Fibroblast of lung (primary cell): Measurements from ENCODE around the gene PHIP. TPM values are rescaled to one million over a fixed set of nuclear protein-coding genes. Genes with fewer than 3 reads are reported as not detected.
A peak's percentile ranks its signal among the peaks of the same experiment; 100 is the strongest.

Source experiments
- DNase-seq, 2 donors: peaks; one replicate each; pipeline versions ENCODE4 v3.0.0 to v3.0.0-alpha.2; 2010; ENCODE audit warnings: low read depth in 2 of 2
- H2AFZ ChIP-seq: 2 replicates; pipeline ENCODE4 v1.5.1; 2012; ENCODE audit warnings: low read length, control low read depth, inconsistent platforms
- H3K27ac ChIP-seq: 2 replicates; pipeline ENCODE4 v1.5.1; 2011; ENCODE audit warnings: low read length, control low read depth; ENCODE audit not compliant: insufficient read depth
- H3K27me3 ChIP-seq: 2 replicates; pipeline ENCODE4 v1.5.1; 2011; ENCODE audit warnings: mild to moderate bottlenecking, low read length; ENCODE audit not compliant: control insufficient read depth, insufficient read depth
- H3K36me3 ChIP-seq: 2 replicates; pipeline ENCODE4 v1.5.1; 2011; ENCODE audit warnings: low read length; ENCODE audit not compliant: control insufficient read depth, insufficient read depth
- H3K4me1 ChIP-seq: 2 replicates; pipeline ENCODE4 v1.5.1; 2011; ENCODE audit warnings: low read length; ENCODE audit not compliant: control insufficient read depth, insufficient read depth; ENCODE audit errors: extremely low read depth
- H3K4me2 ChIP-seq: 2 replicates; pipeline ENCODE4 v1.5.1; 2011; ENCODE audit warnings: low read length, control low read depth; ENCODE audit not compliant: insufficient read depth; ENCODE audit errors: extremely low read depth
- H3K4me3 ChIP-seq, 4 experiments: fragments of 200-600 bp in 1 of 4; sonication (generic) in 1 of 4; replicated peaks in 1 of 4; 2 replicates each; pipeline ENCODE4 v1.5.1; 2011 to 2016; ENCODE audit warnings: low read length in 4 of 4, low read depth in 3 of 4, mild to moderate bottlenecking in 3 of 4, control low read depth in 2 of 4, inconsistent platforms in 1 of 4, mixed read lengths in 1 of 4; ENCODE audit not compliant: insufficient read depth in 1 of 4; ENCODE audit errors: control extremely low read depth in 1 of 4
- H3K79me2 ChIP-seq: 2 replicates; pipeline ENCODE4 v1.5.1; 2012; ENCODE audit warnings: mild to moderate bottlenecking, low read length, inconsistent platforms; ENCODE audit not compliant: control insufficient read depth, insufficient read depth
- H3K9ac ChIP-seq: 2 replicates; pipeline ENCODE4 v1.5.1; 2011; ENCODE audit warnings: mild to moderate bottlenecking, low read length, control low read depth; ENCODE audit not compliant: insufficient read depth
- H3K9me3 ChIP-seq: 2 replicates; pipeline ENCODE4 v1.5.1; 2012; ENCODE audit warnings: low read depth, low read length; ENCODE audit not compliant: control insufficient read depth, insufficient read depth
- H4K20me1 ChIP-seq: 2 replicates; pipeline ENCODE4 v1.5.1; 2011; ENCODE audit warnings: low read length; ENCODE audit not compliant: control insufficient read depth, insufficient read depth; ENCODE audit errors: extremely low read depth
- EZH2 ChIP-seq: IDR thresholded peaks from 2 replicates; pipeline ENCODE4 v1.5.1; 2012; ENCODE audit warnings: low read length, control low read depth, mild to moderate bottlenecking; ENCODE audit errors: missing control alignments
- polyA plus RNA-seq, 2 donors: library from polyadenylated mRNA; depleted of rRNA in 1 of 2; stranded (reverse) in 1 of 2; unstranded in 1 of 2; fragments of >200 nt; gene quantifications; 2 replicates each; pipeline ENCODE4 v1.2.1, GENCODE V29; 2011 to 2012; ENCODE audit warnings: missing spikeins in 1 of 2
- total RNA-seq: library from RNA; depleted of rRNA; stranded (reverse); fragments of >200 nt; gene quantifications from 2 replicates; pipeline ENCODE4 v1.2.1, GENCODE V29; 2014
- TF ChIP-seq, protein P1 (sequence below), 2 donors: IDR thresholded peaks in 1 of 2; conservative IDR thresholded peaks in 1 of 2; 1 replicate in 1 of 2; 2 replicates in 1 of 2; pipeline ENCODE4 v1.5.1; 2011 to 2012; ENCODE audit warnings: low read length in 2 of 2, control low read depth in 1 of 2, inconsistent platforms in 1 of 2, low read depth in 1 of 2, mild to moderate bottlenecking in 1 of 2

Gene PHIP
- total and polyA plus RNA-seq, 2 donors (not counting 1 experiment from before 2014, with no cell fraction given), result 6.7 to 26.1 TPM

DNA sequence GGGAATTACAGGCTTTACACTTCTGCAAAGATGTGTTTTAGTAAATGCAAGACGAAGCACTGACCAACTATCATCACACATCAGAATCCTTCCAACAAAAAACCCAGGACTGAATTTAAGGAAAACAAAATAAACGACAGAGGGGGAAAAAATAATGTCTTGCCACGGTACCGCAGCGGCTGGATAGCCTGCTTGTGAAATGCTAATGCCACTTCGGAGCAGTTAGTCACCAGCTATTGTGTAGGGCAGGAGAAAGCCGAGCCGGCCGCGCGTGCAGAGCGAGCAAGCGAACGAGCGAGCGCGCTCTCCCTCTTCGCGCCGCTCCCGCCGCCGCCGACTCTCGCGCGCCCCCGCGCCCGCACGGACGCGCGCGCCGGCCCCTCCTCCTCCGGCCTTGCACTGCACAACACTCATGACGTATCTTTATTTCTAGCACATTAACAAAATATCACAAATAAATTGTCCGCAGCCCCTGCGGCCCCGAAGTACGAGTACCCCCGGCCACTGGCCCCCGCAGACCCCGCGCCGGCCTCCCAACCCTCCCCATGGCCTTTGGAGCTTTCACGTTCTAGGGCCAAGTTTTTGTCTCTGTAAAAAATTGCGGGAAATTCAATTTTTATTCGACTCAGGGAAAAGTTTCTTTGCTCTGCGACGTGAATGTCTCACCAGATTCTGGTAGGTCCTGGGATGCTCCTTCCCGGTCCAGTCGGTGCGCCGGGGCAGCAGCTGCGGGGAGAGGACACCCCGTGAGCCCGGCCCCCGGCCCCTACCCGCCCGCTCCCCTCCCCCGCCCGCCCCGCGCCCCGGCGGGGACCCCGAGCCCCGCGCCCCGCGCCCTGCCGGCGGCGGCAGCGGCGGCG is 1.0 kb downstream of the PHIP start:
- TF ChIP-seq, protein P1, sequence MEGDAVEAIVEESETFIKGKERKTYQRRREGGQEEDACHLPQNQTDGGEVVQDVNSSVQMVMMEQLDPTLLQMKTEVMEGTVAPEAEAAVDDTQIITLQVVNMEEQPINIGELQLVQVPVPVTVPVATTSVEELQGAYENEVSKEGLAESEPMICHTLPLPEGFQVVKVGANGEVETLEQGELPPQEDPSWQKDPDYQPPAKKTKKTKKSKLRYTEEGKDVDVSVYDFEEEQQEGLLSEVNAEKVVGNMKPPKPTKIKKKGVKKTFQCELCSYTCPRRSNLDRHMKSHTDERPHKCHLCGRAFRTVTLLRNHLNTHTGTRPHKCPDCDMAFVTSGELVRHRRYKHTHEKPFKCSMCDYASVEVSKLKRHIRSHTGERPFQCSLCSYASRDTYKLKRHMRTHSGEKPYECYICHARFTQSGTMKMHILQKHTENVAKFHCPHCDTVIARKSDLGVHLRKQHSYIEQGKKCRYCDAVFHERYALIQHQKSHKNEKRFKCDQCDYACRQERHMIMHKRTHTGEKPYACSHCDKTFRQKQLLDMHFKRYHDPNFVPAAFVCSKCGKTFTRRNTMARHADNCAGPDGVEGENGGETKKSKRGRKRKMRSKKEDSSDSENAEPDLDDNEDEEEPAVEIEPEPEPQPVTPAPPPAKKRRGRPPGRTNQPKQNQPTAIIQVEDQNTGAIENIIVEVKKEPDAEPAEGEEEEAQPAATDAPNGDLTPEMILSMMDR (conservative IDR thresholded peaks at IDR 0.05 in 1 of 2, IDR thresholded peaks at IDR 0.05 in 1 of 2; ENCODE audit: low read depth in 1 of 2, low read length in 2 of 2), result no peak
- no peak for TF ChIP-seq EZH2
- no peaks in the 10 kb centered on the region for H3K27me3 ChIP-seq
- no peak overlapping the region for H2AFZ ChIP-seq

DNA sequence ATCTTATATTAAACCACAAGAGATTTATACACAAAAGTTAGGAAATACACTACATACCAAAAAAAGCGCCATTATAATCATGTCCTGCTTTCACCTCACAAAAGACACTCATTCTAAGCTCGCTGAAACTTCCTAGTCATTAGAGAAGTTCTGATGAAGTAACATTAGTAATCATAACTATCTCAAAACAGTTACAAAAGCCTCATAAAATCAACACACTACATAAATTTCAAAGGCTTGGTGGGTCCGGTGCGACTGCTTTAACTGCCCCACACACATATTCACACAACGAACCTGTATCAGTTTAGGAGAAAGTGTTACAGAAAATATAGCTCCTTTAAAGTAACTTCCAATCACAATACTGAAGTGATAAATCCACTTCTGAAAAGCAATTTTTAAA is 1.9 kb downstream of the PHIP start:
- Histone ChIP-seq H3K79me2 (peaks cover 45% of the 10 kb centered on the region), H4K20me1 (no peaks in the 10 kb centered on the region), H3K9ac (no peak overlapping the region), H3K4me1 (peaks cover 2% of the 10 kb centered on the region), H3K4me3 (peak overlapping the region; percentile 58 to 90 (median 76)), H3K27ac (peak overlapping the region; percentile 75), H3K27me3 (no peaks in the 10 kb centered on the region), H2AFZ (peak overlapping the region; percentile 6), H3K36me3 (no peaks in the 10 kb centered on the region), H3K4me2 (peak overlapping the region; percentile 90), H3K9me3 (no peaks in the 10 kb centered on the region)
- peak; percentile 17 to 28 for DNase-seq
- no peak for TF ChIP-seq EZH2
- TF ChIP-seq, protein P1 (conservative IDR thresholded peaks at IDR 0.05 in 1 of 2, IDR thresholded peaks at IDR 0.05 in 1 of 2; ENCODE audit: low read depth in 1 of 2, low read length in 2 of 2), result no peak

More for the DNA sequence above, 1.0 kb downstream of the PHIP start:
- DNase-seq, result peak; percentile 95
- Histone ChIP-seq H3K27ac (peak overlapping the region; percentile 75), H3K9ac (peak overlapping the region; percentile 64), H4K20me1 (no peaks in the 10 kb centered on the region), H3K79me2 (peaks cover 43% of the 10 kb centered on the region), H3K36me3 (no peaks in the 10 kb centered on the region), H3K4me2 (peak overlapping the region; percentile 90), H3K4me3 (peak overlapping the region; percentile 61 to 90 (median 76)), H3K4me1 (peaks cover 2% of the 10 kb centered on the region), H3K9me3 (no peaks in the 10 kb centered on the region)

DNA sequence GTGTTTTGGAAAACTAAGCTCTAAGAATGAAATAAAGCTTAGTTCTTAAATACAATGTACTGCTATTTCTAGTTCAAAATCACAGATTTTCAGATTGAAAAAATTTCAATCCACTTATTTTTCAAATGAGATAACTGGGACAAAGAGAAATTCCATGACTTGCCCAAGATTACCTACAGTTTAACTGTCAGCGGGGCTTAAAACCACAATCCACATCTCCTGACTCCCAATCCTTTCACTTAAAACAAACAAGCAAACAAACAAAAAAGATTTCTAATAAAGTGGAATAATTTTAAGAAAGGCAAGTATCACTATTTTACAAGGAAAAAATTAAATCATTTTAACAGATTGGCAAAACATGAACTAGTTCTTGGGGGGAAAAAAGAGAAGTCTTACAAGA is 4.2 kb downstream of the PHIP start:
- H2AFZ ChIP-seq, result no peak overlapping the region
- H3K9me3 ChIP-seq, result no peaks in the 10 kb centered on the region
- no peaks in the 10 kb centered on the region for H3K27me3 ChIP-seq
- H3K27ac ChIP-seq, result no peak overlapping the region
- no peaks in the 10 kb centered on the region for H4K20me1 ChIP-seq
- H3K4me1 ChIP-seq, result no peaks in the 10 kb centered on the region
- H3K4me3 ChIP-seq, result peak overlapping the region in 1 of 4 experiments; percentile 18
- TF ChIP-seq, protein P1 (conservative IDR thresholded peaks at IDR 0.05 in 1 of 2, IDR thresholded peaks at IDR 0.05 in 1 of 2; ENCODE audit: low read depth in 1 of 2, low read length in 2 of 2), result no peak
- no peak for TF ChIP-seq EZH2
- DNase-seq, result no peak
- H3K9ac ChIP-seq, result no peak overlapping the region
- no peaks in the 10 kb centered on the region for H3K36me3 ChIP-seq
- H3K4me2 ChIP-seq, result no peak overlapping the region
- peaks cover 56% of the 10 kb centered on the region for H3K79me2 ChIP-seq
